NCI-H2081 treated with DMSO at 0.1 percent for 48 hours (cell line): ENCODE results near the gene WDPCP.
"Not testable (repeated sequence)": the region's sequence is repeated elsewhere in the genome, so short reads cannot be mapped to it uniquely, and the experiment has no call there.

Experiments
- DNase-seq: peaks from one replicate; lab custom pipeline; 2025; lab: John Stamatoyannopoulos, UW

The WDPCP gene

DNA sequence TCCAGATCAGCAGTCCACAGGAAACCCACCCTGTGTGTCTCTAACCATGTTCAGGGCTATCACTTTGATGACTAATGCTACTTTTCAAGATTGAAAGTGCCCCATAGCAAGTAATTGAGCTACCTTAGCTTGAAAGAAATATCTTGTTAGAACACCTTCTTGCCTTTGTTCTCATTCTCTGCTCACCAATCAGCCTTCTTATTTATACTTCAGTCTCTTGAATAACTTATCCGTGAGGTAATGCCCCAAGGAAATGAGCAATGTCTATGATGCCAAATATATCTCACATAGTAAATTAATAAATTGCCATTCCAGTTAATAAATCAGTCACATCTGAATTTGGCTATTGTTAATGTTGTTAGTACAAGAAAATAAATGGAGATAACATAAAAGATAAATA lies 141.6 kb downstream of the WDPCP start:
- no peak for DNase-seq

DNA sequence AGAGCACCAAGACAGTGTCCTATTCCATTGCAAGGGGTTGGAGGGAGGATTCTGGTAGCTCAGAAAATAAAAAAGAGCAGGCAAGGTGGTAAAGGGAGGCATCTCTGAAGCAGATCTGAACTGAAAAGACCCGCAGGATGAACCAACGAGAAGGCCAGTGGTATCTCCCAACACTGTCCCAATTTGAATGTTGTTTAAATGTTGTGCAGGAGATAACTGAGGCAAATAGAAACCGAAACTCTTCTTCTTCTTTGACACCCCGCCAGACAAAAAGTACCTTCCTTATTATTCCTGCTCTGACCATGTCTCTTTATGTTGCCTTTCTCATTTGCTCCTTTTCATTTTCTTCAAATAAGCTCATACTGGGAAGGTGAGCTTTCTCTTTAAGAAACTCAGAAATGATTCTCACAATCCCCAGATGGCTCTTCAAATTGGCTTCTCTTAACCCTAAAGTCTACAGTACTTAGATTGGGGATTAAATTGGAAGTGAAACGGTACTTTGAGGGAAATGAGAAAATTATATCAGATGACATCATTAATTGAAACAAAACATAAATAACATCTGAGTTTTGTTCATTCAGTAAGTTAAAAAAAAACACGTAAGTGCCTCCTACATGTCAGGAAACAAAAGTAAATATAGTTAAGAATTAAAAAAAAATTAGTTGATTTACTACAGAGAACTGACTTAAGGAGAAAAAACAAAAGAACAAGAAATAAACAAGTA lies 143.6 kb downstream of the WDPCP start:
- no peak for DNase-seq

GRCh38 chr2:63440612-63441011 lies 147.7 kb downstream of the WDPCP start:
- no peak for DNase-seq

GRCh38 chr2:63438181-63438580 lies 150.1 kb downstream of the WDPCP start:
- no peak for DNase-seq

DNA sequence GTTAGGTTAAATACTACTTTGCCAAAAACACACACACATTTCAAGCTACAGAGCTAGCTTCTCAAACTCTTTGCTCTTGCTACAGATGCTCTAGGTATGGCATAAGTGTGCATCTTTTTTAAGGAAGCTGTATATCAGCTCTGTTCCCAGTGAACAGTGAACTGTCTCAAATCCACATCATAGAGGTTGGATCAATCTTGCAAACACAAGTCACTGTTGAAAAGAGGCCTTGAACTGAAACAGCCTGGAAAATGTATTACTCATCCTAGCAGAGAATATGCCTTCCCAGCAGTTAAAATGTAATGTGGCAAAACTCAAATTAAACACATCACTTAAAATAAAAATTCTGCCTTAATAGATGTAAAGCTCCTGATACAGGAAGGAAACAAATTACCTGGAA lies 151.8 kb downstream of the WDPCP start:
- no peak for DNase-seq

DNA sequence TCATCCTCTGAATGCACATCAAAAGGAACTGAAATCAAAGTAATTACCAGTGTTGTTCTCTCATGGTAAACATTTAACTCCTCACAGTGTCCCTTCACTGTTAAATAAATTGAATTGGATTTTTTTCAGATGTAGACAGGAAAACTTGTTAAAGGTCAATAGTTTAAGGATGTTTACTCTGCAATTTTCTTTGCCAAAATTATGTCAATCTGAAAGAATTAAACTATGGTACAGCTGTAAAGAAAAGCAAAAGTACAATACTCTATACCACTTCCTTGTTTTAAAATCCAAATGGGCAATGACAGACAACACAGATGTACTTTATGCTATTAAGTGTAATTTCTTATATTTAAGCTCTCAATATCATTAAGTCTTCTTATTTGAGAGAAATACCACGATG lies 153.2 kb downstream of the WDPCP start:
- no peak for DNase-seq

- no peak for DNase-seq
These were observed 154.0 kb downstream of the WDPCP start for GRCh38 chr2:63434024-63435001.

DNA sequence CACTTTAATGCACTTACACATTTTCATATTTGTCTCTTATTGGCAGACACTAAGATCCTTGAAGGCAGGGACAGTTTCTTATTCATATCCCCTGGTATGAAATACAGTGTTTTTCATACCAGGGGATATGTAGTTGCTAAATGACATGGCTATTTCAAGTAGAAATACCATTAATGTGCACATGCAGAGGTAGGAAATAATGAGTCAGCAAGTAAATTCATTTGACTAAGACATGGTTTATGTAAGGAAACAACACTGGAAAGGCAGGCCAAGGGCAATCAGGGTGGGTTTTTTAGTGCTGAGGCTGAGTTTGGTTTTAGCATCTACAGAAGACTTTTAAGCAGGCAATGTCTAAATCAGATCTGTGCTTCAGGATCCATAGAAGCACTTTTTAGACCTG lies 155.9 kb downstream of the WDPCP start:
- DNase-seq, result no peak

GRCh38 chr2:63425606-63426005 lies 162.7 kb downstream of the WDPCP start:
- DNase-seq, result no peak

GRCh38 chr2:63425079-63425416 lies 163.2 kb downstream of the WDPCP start:
- no peak for DNase-seq

DNA sequence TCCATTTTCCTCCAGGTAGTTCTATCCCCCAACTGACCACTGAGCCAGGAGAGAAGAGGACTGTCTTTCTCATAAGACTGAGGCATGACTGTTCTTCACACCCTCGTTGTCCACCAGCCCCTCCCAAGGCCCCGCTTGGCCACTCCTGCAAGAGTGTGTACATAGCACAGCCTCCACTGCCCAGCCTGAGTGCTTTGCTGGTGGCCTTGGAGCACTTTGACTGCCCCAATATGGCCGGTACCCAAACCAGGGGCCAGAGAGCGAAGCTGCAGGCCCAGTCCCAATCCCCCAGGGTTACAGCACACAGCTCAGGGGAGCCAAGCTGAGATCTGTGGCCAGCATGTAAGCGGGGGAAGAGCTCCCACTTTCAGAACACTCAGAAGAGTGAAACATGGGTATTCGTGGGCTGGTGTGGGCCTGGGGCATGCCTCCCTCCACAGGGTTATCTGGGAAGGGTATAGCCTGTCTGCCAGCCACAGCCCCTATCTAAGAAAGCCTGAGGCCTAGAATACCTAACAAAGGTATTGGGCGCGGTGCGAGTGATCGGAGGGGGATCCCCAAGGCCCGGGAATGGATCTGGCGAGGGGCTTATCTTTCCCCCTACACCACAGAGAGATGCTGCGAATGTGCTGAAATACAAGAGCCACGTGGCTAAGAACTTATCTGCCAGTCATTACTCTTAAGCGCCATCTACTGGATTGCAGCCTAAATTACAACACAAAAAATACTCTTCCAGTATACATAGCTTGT lies 163.8 kb downstream of the WDPCP start:
- no peak for DNase-seq

DNA sequence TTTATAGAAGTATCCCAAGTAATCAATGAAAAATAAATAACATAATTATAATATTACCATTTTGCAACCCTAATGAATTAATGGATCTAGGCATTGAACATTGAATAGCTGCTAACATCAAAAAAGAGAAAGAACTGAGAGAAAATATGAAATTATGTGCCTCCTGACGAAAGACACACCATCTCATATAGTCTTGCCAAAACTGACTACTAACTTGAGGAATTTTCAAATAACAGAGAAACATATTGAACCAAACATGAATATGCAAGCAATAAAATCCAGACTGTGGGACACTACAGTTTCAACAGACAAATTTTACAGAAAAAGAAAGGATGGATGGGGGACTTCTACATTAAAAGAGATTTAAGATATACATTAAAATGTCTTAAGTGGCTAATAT lies 165.7 kb downstream of the WDPCP start:
- DNase-seq, result no peak

- DNase-seq, result no peak
These were observed 179.7 kb downstream of the WDPCP start for GRCh38 chr2:63408530-63408929.

GRCh38 chr2:63406641-63407040 lies 181.6 kb downstream of the WDPCP start:
- no peak for DNase-seq

- no peak for DNase-seq
These were observed 184.5 kb downstream of the WDPCP start for GRCh38 chr2:63403820-63404219.

DNA sequence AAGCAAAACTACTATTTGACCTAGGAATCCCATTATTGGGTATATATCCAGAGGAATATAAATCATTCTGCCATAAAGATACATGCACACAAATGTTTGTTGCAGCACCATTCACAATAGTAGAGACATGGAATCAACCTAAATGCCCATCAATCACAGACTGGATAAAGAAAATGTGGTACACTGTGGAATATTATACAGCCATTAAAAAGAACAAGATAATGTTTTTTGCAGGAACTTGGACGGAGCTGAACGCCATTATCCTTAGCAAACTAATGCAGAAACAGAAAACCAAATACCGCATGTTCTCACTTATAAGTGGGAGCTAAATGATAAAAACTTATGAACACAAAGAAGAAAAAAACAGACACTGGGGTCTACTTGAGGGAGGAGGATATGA lies 185.4 kb downstream of the WDPCP start:
- not testable (repeated sequence) for DNase-seq

DNA sequence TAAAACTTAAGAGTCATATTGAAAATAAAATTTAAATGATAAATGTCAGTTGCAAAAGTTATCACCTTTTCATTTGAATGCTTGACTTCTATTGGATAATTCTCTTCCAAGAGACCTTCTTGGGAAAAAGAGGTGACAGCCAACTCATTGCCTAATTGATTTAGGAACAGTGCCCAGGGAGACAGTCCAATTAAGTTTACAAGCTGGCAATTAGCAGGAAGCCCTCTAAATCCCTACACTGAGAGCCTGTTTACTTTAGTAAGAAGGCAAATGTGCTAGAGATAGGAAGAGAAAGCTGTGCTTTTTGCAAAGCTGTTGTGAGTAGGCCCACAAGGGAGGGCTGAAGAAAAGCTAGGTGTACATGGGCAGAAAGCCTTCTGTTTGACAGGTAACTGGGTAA lies 189.1 kb downstream of the WDPCP start:
- DNase-seq, result peak; percentile 24

GRCh38 chr2:63379451-63379850 lies 208.8 kb downstream of the WDPCP start:
- no peak for DNase-seq

DNA sequence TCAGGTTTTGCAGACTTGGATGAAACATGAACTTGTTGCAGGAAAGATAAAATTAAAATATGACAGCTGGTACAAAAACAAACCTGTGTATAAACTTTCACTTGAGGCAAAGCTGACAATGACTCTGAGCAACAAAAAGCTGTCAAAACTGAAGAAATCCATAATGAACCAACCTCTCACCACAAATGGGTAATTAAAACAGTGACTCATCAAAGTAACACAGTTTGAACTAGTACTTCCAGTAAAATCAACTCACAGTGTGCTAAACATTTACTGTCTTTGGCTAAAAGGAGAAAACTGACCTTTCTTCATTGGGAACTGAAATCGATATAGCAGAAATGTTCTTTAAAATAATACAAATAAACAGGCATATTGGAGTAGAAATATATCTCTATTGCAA lies 209.7 kb downstream of the WDPCP start:
- no peak for DNase-seq

- DNase-seq, result no peak
These were observed 213.9 kb downstream of the WDPCP start for GRCh38 chr2:63374341-63374740.

DNA sequence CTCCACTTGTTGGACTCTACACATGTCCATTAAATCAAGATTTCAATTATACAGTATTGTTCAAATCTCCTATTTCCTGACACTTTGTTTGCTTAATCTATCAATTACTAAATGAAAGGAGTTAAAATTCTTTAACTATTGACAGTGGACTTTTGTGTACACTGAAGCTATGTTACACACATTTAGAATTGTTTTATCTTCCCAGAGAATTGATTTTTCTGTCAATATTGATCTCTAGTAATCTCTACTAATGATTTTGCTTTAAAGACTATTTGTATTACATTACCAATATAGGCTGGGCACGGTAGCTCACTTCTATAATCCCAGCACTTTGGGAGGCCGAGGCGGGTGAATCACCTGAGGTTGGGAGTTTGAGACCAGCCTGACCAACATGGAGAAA lies 215.7 kb downstream of the WDPCP start:
- DNase-seq, result no peak

DNA sequence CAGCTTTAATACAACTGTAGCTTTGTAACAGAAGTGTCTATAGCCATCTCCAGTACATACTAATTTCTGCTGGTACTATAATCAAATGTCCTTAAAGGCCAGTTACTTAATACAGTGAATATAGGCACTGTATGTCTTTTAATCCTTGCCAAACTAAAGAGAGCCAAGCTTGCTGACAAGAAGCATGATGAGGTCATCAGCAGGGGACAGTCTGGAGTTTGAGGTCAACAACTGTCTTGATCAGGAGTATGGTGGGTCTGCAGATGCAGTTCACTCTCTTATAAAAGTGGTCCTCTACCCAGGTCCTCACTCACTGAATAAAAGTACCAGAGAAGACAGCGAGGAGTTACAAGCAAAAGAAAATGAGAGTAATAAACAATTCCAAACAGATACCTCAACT lies 219.1 kb downstream of the WDPCP start:
- DNase-seq, result no peak

DNA sequence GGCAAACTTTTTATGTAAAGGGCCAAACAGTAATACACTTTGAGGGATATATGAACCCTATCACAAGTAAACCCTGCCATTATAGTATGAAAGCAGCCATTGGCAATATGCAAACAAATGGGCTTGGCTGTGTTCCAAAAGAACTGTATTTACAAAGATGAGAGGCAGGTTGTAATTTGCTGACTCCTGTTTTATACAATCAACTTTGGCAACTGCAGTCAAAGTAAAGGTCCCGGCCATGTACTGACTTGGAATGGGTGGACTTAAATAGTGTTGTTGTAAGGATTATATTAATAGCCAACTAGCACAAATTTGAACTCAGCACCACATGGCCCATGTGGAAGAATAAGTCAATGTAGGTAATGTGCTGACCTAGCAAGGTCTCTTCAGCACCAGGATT lies 223.4 kb downstream of the WDPCP start:
- DNase-seq, result peak; percentile 35
